HepG2 (cell line): ENCODE measurements around the gene ATP6V0E2. TPM values are rescaled to one million over a fixed set of nuclear protein-coding genes. Genes with fewer than 3 reads are reported as not detected.

Experiments used
- ATF2 ChIP-seq: sonication (generic); formaldehyde crosslinking; IDR thresholded peaks from 2 replicates; pipeline ENCODE4 v1.4.0; 2020; ENCODE audit warnings: missing genetic modification reagents
- BRD4 ChIP-seq: sonication (generic); formaldehyde crosslinking; IDR thresholded peaks from 2 replicates; pipeline ENCODE4 v1.4.0; 2020; ENCODE audit warnings: missing genetic modification reagents
- CENPT ChIP-seq: sonication (generic); formaldehyde crosslinking; IDR thresholded peaks from 2 replicates; pipeline ENCODE4 v1.8.0; 2022; ENCODE audit warnings: low read depth, mild to moderate bottlenecking, moderate library complexity, missing genetic modification reagents
- FOSL2 ChIP-seq: sonication (generic); formaldehyde crosslinking; IDR thresholded peaks from 2 replicates; pipeline ENCODE4 v1.4.0; 2020; ENCODE audit warnings: missing genetic modification reagents
- GATAD2A ChIP-seq: IDR thresholded peaks from 2 replicates; pipeline ENCODE4 v1.6.1; 2016
- GTF2F1 ChIP-seq: fragments of 150-350 bp; IDR thresholded peaks from 2 replicates; pipeline ENCODE4 v1.6.1; 2014; ENCODE audit warnings: low read length
- IKZF4 ChIP-seq: sonication (generic); formaldehyde crosslinking; IDR thresholded peaks from 2 replicates; pipeline ENCODE4 v1.5.1; 2020; ENCODE audit warnings: borderline replicate concordance, mild to moderate bottlenecking, low read depth, missing genetic modification reagents; ENCODE audit errors: not compliant biosample characterization
- IRF1 ChIP-seq: sonication (generic); formaldehyde crosslinking; IDR thresholded peaks from 2 replicates; pipeline ENCODE4 v1.4.0; 2020; ENCODE audit warnings: low read depth, mild to moderate bottlenecking, missing genetic modification reagents
- ISX ChIP-seq: sonication (generic); formaldehyde crosslinking; conservative IDR thresholded peaks from 2 replicates; pipeline ENCODE4 v1.5.0; 2020; ENCODE audit warnings: missing genetic modification reagents
- KLF12 ChIP-seq: sonication (generic); formaldehyde crosslinking; IDR thresholded peaks from 2 replicates; pipeline ENCODE4 v1.4.0; 2020; ENCODE audit warnings: missing genetic modification reagents, borderline replicate concordance
- MED8 ChIP-seq: sonication (generic); formaldehyde crosslinking; IDR thresholded peaks from 2 replicates; pipeline ENCODE4 v1.8.1; 2023; ENCODE audit warnings: mild to moderate bottlenecking, missing genetic modification reagents; ENCODE audit not compliant: insufficient replicate concordance
- NCOA2 ChIP-seq: sonication (generic); formaldehyde crosslinking; IDR thresholded peaks from 2 replicates; pipeline ENCODE4 v1.8.0; 2022; ENCODE audit warnings: inconsistent platforms
- RARG ChIP-seq: sonication (generic); formaldehyde crosslinking; IDR thresholded peaks from 2 replicates; pipeline ENCODE4 v1.4.0; 2020; ENCODE audit warnings: low read depth, mild to moderate bottlenecking, missing genetic modification reagents
- RFX3 ChIP-seq: IDR thresholded peaks from 2 replicates; pipeline ENCODE4 v1.6.1; 2016; ENCODE audit warnings: missing biosample characterization, missing genetic modification reagents
- RXRB ChIP-seq: IDR thresholded peaks from 2 replicates; pipeline ENCODE4 v1.6.1; 2016; ENCODE audit warnings: borderline replicate concordance, missing genetic modification reagents, missing compliant biosample characterization
- SNAI1 ChIP-seq: sonication (generic); formaldehyde crosslinking; IDR thresholded peaks from 2 replicates; pipeline ENCODE4 v1.5.0; 2020; ENCODE audit warnings: mild to moderate bottlenecking, missing genetic modification reagents, borderline replicate concordance
- STAT6 ChIP-seq: sonication (generic); formaldehyde crosslinking; IDR thresholded peaks from 2 replicates; pipeline ENCODE4 v1.4.0; 2020; ENCODE audit warnings: missing genetic modification reagents, mild to moderate bottlenecking, borderline replicate concordance
- TFAP4 ChIP-seq: sonication (generic); IDR thresholded peaks from 2 replicates; pipeline ENCODE4 v1.6.1; 2016; ENCODE audit warnings: low read depth, borderline replicate concordance
- ZNF136 ChIP-seq: sonication (generic); formaldehyde crosslinking; IDR thresholded peaks from 2 replicates; pipeline ENCODE4 v1.8.1; 2022; ENCODE audit warnings: low read depth, mild to moderate bottlenecking, moderate library complexity, missing genetic modification reagents
- ZNF20 ChIP-seq: sonication (generic); formaldehyde crosslinking; IDR thresholded peaks from 2 replicates; pipeline ENCODE4 v1.4.0; 2020; ENCODE audit warnings: mild to moderate bottlenecking, moderate library complexity, missing genetic modification reagents
- ZNF205 ChIP-seq: IDR thresholded peaks from 2 replicates; pipeline ENCODE4 v1.6.1; 2018; ENCODE audit warnings: missing biosample characterization, missing genetic modification reagents
- ZNF224 ChIP-seq: sonication (generic); formaldehyde crosslinking; IDR thresholded peaks from 2 replicates; pipeline ENCODE4 v1.5.0; 2020; ENCODE audit warnings: mild to moderate bottlenecking, missing genetic modification reagents
- ZNF350 ChIP-seq: sonication (generic); formaldehyde crosslinking; IDR thresholded peaks from 2 replicates; pipeline ENCODE4 v1.4.0; 2020; ENCODE audit warnings: mild to moderate bottlenecking, low read depth, missing genetic modification reagents, borderline replicate concordance
- ZNF501 ChIP-seq: sonication (generic); formaldehyde crosslinking; IDR thresholded peaks from 2 replicates; pipeline ENCODE4 v1.5.1; 2020; ENCODE audit warnings: mild to moderate bottlenecking, moderate library complexity, missing genetic modification reagents
- ZNF556 ChIP-seq: sonication (generic); formaldehyde crosslinking; IDR thresholded peaks from 2 replicates; pipeline ENCODE4 v1.4.0; 2020; ENCODE audit warnings: mild to moderate bottlenecking, missing genetic modification reagents, borderline replicate concordance
- ZNF772 ChIP-seq: sonication (generic); formaldehyde crosslinking; IDR thresholded peaks from 2 replicates; pipeline ENCODE4 v1.5.0; 2020; ENCODE audit warnings: mild to moderate bottlenecking, missing genetic modification reagents
- polyA plus RNA-seq, 8 experiments: library from polyadenylated mRNA; depleted of rRNA in 3 of 8; stranded (reverse) in 7 of 8; unstranded in 1 of 8; fragments of >200 nt; fragmentation: Illumina TruSeq in 4 of 8; extraction: Trizol in 4 of 8; gene quantifications; 2 replicates each; pipeline versions ENCODE4 v1.2.1 to v1.2.3, GENCODE V29; 2011 to 2016; ENCODE audit warnings: low read depth in 4 of 8, missing spikeins in 1 of 8, mixed read lengths in 1 of 8; ENCODE audit not compliant: insufficient read depth in 1 of 8
- total RNA-seq, 5 experiments: library from RNA; depleted of rRNA; stranded (reverse); fragments of >200 nt; fragmentation: Illumina TruSeq; extraction: Trizol; gene quantifications; 2 replicates each; pipeline ENCODE4 v1.2.3, GENCODE V29; 2016; ENCODE audit warnings: low read depth in 1 of 5

Gene ATP6V0E2
- total and polyA plus RNA-seq, 2 of the 13 experiments (the other 11 are each of a cell fraction or from before 2014, with no cell fraction given): 36.8 to 203 TPM

GRCh38 chr7:149873970-149874643, 338 bp downstream of the ATP6V0E2 start (continued):
- TF ChIP-seq TFAP4: peak; percentile 40; the same call in 1 of the 2 replicates
- TF ChIP-seq RARG: 0 out of 2 replicates have a peak, but pooled peaks have one; percentile 30
- TF ChIP-seq RXRB (CRISPR knock-in tag): no peak; the same call in 1 of the 2 replicates
- TF ChIP-seq BRD4: 0 out of 2 replicates have a peak, but pooled peaks have one; percentile 65
- TF ChIP-seq ZNF20 (CRISPR knock-in tag): peak; percentile 61; the same call in 1 of the 2 replicates
- 0 out of 2 replicates have a peak, but pooled peaks have one; percentile 28 for TF ChIP-seq KLF12 (CRISPR knock-in tag)
- TF ChIP-seq FOSL2: no peak
- no peak for TF ChIP-seq ZNF205 (CRISPR knock-in tag)
- TF ChIP-seq SNAI1: peak; percentile 96
- no peak for TF ChIP-seq STAT6 (CRISPR knock-in tag)
- TF ChIP-seq ATF2 (CRISPR knock-in tag): no peak
- no peak for TF ChIP-seq ZNF772
- no peak for TF ChIP-seq ZNF136 (CRISPR knock-in tag)
- no peak for TF ChIP-seq IKZF4 (CRISPR knock-in tag)
- TF ChIP-seq IRF1: no peak
- TF ChIP-seq ZNF350 (CRISPR knock-in tag): 0 out of 2 replicates have a peak, but pooled peaks have one; percentile 43
- TF ChIP-seq GATAD2A: no peak
- peak; percentile 73 for TF ChIP-seq ZNF224 (CRISPR knock-in tag)
- no peak for TF ChIP-seq GTF2F1
- no peak for TF ChIP-seq MED8 (CRISPR knock-in tag)
- TF ChIP-seq ZNF556 (CRISPR knock-in tag): no peak
- TF ChIP-seq ZNF501 (CRISPR knock-in tag): 0 out of 2 replicates have a peak, but pooled peaks have one; percentile 27
- no peak for TF ChIP-seq NCOA2 (CRISPR knock-in tag)
- TF ChIP-seq RFX3 (CRISPR knock-in tag): no peak
- 0 out of 2 replicates have a peak, but pooled peaks have one; percentile 39 for TF ChIP-seq ISX (CRISPR knock-in tag)
- TF ChIP-seq CENPT (CRISPR knock-in tag): no peak
